A549 (cell line): ENCODE data around the gene TTC12. TPM values are rescaled to one million over a fixed set of nuclear protein-coding genes. Genes with fewer than 3 reads are reported as not detected.

Experiments
- ATAC-seq, 2 experiments: fragments of 200-7000 bp in 1 of 2; fragments of >200 bp in 1 of 2; cut with Nextera tagmentation in 1 of 2; cut with Tn5 transposase in 1 of 2; 3 replicates each; pipeline versions ENCODE4 v1.8.0 to v1.9.1; 2018 to 2020; ENCODE audit warnings: mild to moderate bottlenecking in 1 of 2, moderate library complexity in 1 of 2
- CTCF ChIA-PET: fragments of 300-600 bp; sonication (Branson Sonifier 250); formaldehyde crosslinking; extraction: SDS; loops from one replicate; lab custom pipeline; 2021; ENCODE audit warnings: antibody characterized with exemption, inconsistent platforms; lab: Yijun Ruan, JAX
- POLR2A ChIA-PET: fragments of 350-600 bp; formaldehyde crosslinking; extraction: SDS; loops from one replicate; lab custom pipeline; 2021; ENCODE audit warnings: antibody characterized with exemption, inconsistent platforms; lab: Yijun Ruan, JAX
- DNase-seq, 2 experiments: peaks; one replicate each; pipeline versions ENCODE4 v3.0.0 to v3.0.0-alpha.2; 2011 to 2016; ENCODE audit warnings: low read depth in 1 of 2, low spot score in 1 of 2
- FAIRE-seq: peaks from 2 replicates; lab custom pipeline; 2011; peaks lifted over from hg19 to GRCh38; lab: Jason Lieb, UNC
- H3K27ac ChIP-seq, 2 experiments: fragments of >200 bp; sonication (Bioruptor Twin); formaldehyde crosslinking; 3 replicates each; pipeline ENCODE4 v1.5.1; 2016 to 2017
- H3K4me1 ChIP-seq: fragments of >200 bp; sonication (Bioruptor Twin); formaldehyde crosslinking; 3 replicates; pipeline ENCODE4 v1.6.1; 2016
- H3K4me2 ChIP-seq: fragments of >200 bp; sonication (Bioruptor Twin); formaldehyde crosslinking; 3 replicates; pipeline ENCODE4 v1.6.1; 2016
- H3K4me3 ChIP-seq: fragments of >200 bp; sonication (Bioruptor Twin); formaldehyde crosslinking; 3 replicates; pipeline ENCODE4 v1.5.1; 2016
- H3K9me3 ChIP-seq: fragments of >200 bp; sonication (Bioruptor Twin); formaldehyde crosslinking; 3 replicates; pipeline ENCODE4 v1.6.1; 2016
- BHLHE40 ChIP-seq: IDR thresholded peaks from 2 replicates; pipeline ENCODE4 v1.6.1; 2012; ENCODE audit warnings: low read depth, low read length, inconsistent platforms
- CHD4 ChIP-seq: fragments of 200-600 bp; sonication (generic); IDR thresholded peaks from 2 replicates; pipeline ENCODE4 v1.6.1; 2016; ENCODE audit warnings: antibody characterized with exemption, mild to moderate bottlenecking, borderline replicate concordance
- EHF ChIP-seq: fragments of 250-450 bp; sonication (Bioruptor Pico); IDR thresholded peaks from 2 replicates; pipeline ENCODE4 v1.5.0; 2020; ENCODE audit warnings: mild to moderate bottlenecking
- ELK1 ChIP-seq: fragments of 150-350 bp; IDR thresholded peaks from 2 replicates; pipeline ENCODE4 v1.6.1; 2014; ENCODE audit warnings: low read depth, mild to moderate bottlenecking, low read length
- EP300 ChIP-seq, 2 experiments: fragments of >200 bp; sonication (Bioruptor Twin); formaldehyde crosslinking; IDR thresholded peaks; 2 replicates in 1 of 2; 3 replicates in 1 of 2; pipeline ENCODE4 v1.6.1; 2016 to 2017
- FOSL2 ChIP-seq, 2 experiments: fragments of 450-650 bp in 1 of 2; fragments of >200 bp in 1 of 2; sonication (Bioruptor Twin) in 1 of 2; formaldehyde crosslinking; IDR thresholded peaks; 2 replicates each; pipeline versions ENCODE4 v1.5.0 to v1.6.1; 2016 to 2020; ENCODE audit warnings: mild to moderate bottlenecking in 1 of 2, moderate library complexity in 1 of 2
- FOXS1 ChIP-seq: fragments of 250-450 bp; sonication (Bioruptor Pico); IDR thresholded peaks from 2 replicates; pipeline ENCODE4 v1.5.0; 2020; ENCODE audit warnings: mild to moderate bottlenecking, moderate library complexity
- HDAC2 ChIP-seq: fragments of 200-600 bp; sonication (generic); IDR thresholded peaks from 2 replicates; pipeline ENCODE4 v1.6.1; 2016
- HES2 ChIP-seq: fragments of >200 bp; sonication (Bioruptor Twin); formaldehyde crosslinking; IDR thresholded peaks from 2 replicates; pipeline ENCODE4 v1.6.1; 2016
- HOXB5 ChIP-seq: fragments of 250-450 bp; sonication (Bioruptor Pico); IDR thresholded peaks from 2 replicates; pipeline ENCODE4 v1.5.0; 2020; ENCODE audit warnings: mild to moderate bottlenecking, moderate library complexity
- KDM1A ChIP-seq: fragments of 200-600 bp; sonication (generic); IDR thresholded peaks from 2 replicates; pipeline ENCODE4 v1.6.1; 2016; ENCODE audit warnings: low read depth, mild to moderate bottlenecking
- MAFK ChIP-seq: fragments of 450-650 bp; IDR thresholded peaks from 2 replicates; pipeline ENCODE4 v1.6.1; 2014; ENCODE audit not compliant: partially characterized antibody
- MYC ChIP-seq: IDR thresholded peaks from 2 replicates; pipeline ENCODE4 v1.6.1; 2012; ENCODE audit warnings: mild to moderate bottlenecking, inconsistent platforms, low read length, improper control_type of control experiment, borderline replicate concordance
- PBX3 ChIP-seq: IDR thresholded peaks from 2 replicates; pipeline ENCODE4 v1.6.1; 2012
- POLR2AphosphoS2 ChIP-seq: conservative IDR thresholded peaks from 2 replicates; pipeline ENCODE4 v1.6.1; 2012; ENCODE audit warnings: low read length, improper control_type of control experiment, inconsistent platforms
- RAD21 ChIP-seq, 2 experiments: fragments of >200 bp in 1 of 2; sonication (Bioruptor Twin) in 1 of 2; formaldehyde crosslinking in 1 of 2; IDR thresholded peaks in 1 of 2; conservative IDR thresholded peaks in 1 of 2; 2 replicates in 1 of 2; 3 replicates in 1 of 2; pipeline ENCODE4 v1.6.1; 2012 to 2018; ENCODE audit warnings: inconsistent platforms in 1 of 2
- RCOR1 ChIP-seq: fragments of 150-350 bp; IDR thresholded peaks from 2 replicates; pipeline ENCODE4 v1.6.1; 2014; ENCODE audit warnings: antibody characterized with exemption, low read length, low read depth
- RNF2 ChIP-seq: fragments of 200-600 bp; sonication (generic); IDR thresholded peaks from 2 replicates; pipeline ENCODE4 v1.6.1; 2016; ENCODE audit warnings: low read depth, mild to moderate bottlenecking, antibody characterized with exemption, moderate library complexity, borderline replicate concordance
- TP53 ChIP-seq: fragments of 250-450 bp; sonication (Bioruptor Pico); IDR thresholded peaks from 2 replicates; pipeline ENCODE4 v1.5.0; 2021; ENCODE audit warnings: mild to moderate bottlenecking, moderate library complexity
- ZC3H11A ChIP-seq: fragments of 450-650 bp; IDR thresholded peaks from 2 replicates; pipeline ENCODE4 v1.6.1; 2014; ENCODE audit warnings: antibody characterized with exemption, mild to moderate bottlenecking
- ZNF302 ChIP-seq: fragments of 250-450 bp; sonication (Bioruptor Pico); IDR thresholded peaks from 2 replicates; pipeline ENCODE4 v1.9.0; 2021; ENCODE audit warnings: inconsistent platforms, mild to moderate bottlenecking, moderate library complexity
- ZSCAN20 ChIP-seq: fragments of 250-450 bp; sonication (Bioruptor Pico); IDR thresholded peaks from 2 replicates; pipeline ENCODE4 v1.8.0; 2022; ENCODE audit warnings: mild to moderate bottlenecking, moderate library complexity
- WGBS: methylation state at CpG from one replicate; pipeline ENCODE4 v1.1.6; 2017; ENCODE audit errors: missing lambda C conversion rate; 5-methylcytosine and 5-hydroxymethylcytosine counted together
- polyA plus RNA-seq, 4 experiments: library from polyadenylated mRNA; depleted of rRNA in 3 of 4; stranded (reverse); fragments of >200 nt; fragmentation: RNase III in 1 of 4; extraction: RNeasy Plus Mini Kit Qiagen cat#74134 plus additional on column Dnase treatment in 1 of 4; gene quantifications; 2 replicates in 3 of 4; 3 replicates in 1 of 4; pipeline ENCODE4 v1.2.3, GENCODE V29; 2011 to 2017
- TF ChIP-seq, protein P1 (sequence below): fragments of >200 bp; sonication (Bioruptor Twin); formaldehyde crosslinking; IDR thresholded peaks from 3 replicates; pipeline ENCODE4 v1.6.1; 2016
- TF ChIP-seq, protein P2 (sequence below): IDR thresholded peaks from 2 replicates; pipeline ENCODE4 v1.6.1; 2012

TTC12 gene
- polyA plus RNA-seq, 2 of the 4 experiments (the other 2 are of a cell fraction): 5.9 to 13.5 TPM

DNA sequence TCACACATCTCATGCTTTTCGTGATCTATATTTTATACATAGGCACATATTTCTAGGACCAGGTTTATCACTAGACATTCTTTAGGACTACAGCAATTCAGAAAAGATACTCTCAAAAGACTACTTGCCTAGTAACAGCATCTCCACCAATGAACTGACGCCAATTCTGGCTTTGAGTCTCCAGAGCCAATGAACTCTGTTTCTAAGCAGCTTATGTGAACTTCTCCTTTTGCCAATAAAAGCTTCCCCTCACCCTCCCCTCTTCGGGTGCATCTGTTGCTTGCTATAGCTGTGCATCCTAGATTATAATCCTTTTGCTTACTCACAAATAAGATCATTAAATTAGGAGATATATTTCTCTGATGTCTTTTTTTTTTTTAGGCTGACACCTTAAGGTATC lies 61.8 kb downstream of the TTC12 start:
- FAIRE-seq (no peak), DNase-seq (no peak), ATAC-seq (no peak)
- 51% methylated on average over 3 of the region's 3 CpGs for WGBS
- CTCF ChIA-PET: no interaction called here
- no peak overlapping the region for H3K4me2 ChIP-seq
- no peak for TF ChIP-seq RNF2
- TF ChIP-seq BHLHE40: no peak
- TF ChIP-seq ELK1: no peak
- no peak for TF ChIP-seq MYC
- TF ChIP-seq HES2: no peak
- TF ChIP-seq, all 56 proteins: peak for 0
- POLR2A ChIA-PET: no interaction called here
- Histone ChIP-seq H3K27ac (no peak overlapping the region), H3K4me1 (no peaks in the 10 kb centered on the region), H3K9me3 (no peaks in the 10 kb centered on the region), H3K4me3 (no peak overlapping the region)

DNA sequence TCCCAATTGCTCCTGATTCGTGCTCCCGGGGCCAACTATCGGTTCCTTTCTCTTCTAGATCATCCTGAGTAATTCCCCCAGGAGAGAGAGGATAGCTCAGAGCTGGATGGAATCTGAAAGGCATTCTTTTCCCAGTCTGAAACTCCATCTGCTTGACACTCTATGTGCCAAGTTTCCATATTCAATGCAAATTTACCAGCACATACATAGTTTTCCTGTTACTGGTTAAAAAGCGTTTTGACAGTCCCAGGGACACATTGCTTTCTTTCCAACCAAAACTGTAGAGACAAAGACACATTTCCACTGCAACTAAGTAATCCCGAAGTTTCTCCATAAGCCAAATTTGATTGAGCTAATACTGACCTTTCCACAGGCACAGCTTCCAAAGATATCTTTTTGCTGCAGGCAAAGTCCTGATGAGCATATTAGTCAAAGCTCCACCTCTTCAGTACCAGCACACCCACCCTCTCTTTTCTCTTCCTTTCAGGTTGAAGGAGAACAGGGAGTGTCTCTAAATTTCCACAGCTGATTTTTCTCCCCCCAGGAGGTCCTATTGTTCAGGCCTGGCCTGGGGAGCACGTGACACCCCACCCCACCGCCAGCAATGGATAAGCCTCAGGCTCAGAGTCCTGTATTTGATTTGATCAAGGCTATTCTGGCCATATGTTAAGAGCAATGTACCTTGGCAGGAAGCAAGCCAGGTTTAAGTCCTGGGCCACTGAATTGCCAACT lies 63.5 kb downstream of the TTC12 start:
- Histone ChIP-seq H3K4me2 (no peak overlapping the region), H3K4me3 (no peak overlapping the region), H3K27ac (no peak overlapping the region), H3K4me1 (no peaks in the 10 kb centered on the region), H3K9me3 (no peaks in the 10 kb centered on the region)
- 60% methylated on average over 7 of the region's 7 CpGs for WGBS
- ATAC-seq (no peak), DNase-seq (no peak), FAIRE-seq (no peak)
- ChIA-PET POLR2A (no interaction called here), CTCF (no interaction called here)
- no peak for TF ChIP-seq TP53 (CRISPR knock-in tag)
- TF ChIP-seq EP300 (IDR thresholded peaks at IDR 0.05): no peak
- TF ChIP-seq HDAC2: no peak

DNA sequence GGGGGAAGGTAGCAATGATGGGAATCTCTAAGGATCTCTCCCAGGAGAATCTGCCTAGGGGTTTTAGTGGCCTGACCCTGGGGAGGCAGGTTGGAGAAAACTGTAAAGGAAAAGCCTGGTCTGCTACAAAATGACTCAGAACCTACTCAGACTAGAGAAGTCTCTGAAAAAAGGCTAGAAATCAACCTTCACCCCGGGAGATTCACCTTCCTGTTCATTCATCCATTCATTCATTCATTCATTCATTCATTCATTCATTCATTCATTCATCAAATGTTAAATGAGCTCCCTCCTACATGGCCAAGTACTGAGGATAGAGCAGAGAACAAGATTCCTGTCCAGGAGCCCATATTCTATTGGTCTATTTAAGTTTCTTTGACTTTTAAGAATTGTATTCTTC lies 64.3 kb downstream of the TTC12 start:
- no peaks in the 10 kb centered on the region for H3K4me1 ChIP-seq
- 0% methylated on average over 1 of the region's 1 CpG for WGBS
- H3K4me2 ChIP-seq: no peak overlapping the region
- no peak for FAIRE-seq
- DNase-seq: no peak
- TF ChIP-seq RNF2 (no peak), FOSL2 (IDR thresholded peaks at IDR 0.05) (no peak), FOSL2 (CRISPR knock-in tag; IDR thresholded peaks at IDR 0.05) (no peak), HOXB5 (CRISPR knock-in tag) (no peak), RAD21 (conservative IDR thresholded peaks at IDR 0.05 in 1 of 2, IDR thresholded peaks at IDR 0.05 in 1 of 2) (no peak), HDAC2 (no peak), EHF (CRISPR knock-in tag) (no peak), KDM1A (no peak), POLR2AphosphoS2 (no peak), MAFK (no peak), ELK1 (no peak), FOXS1 (CRISPR knock-in tag) (no peak), ZNF302 (CRISPR knock-in tag) (no peak), ZC3H11A (no peak), TP53 (CRISPR knock-in tag) (no peak), ZSCAN20 (CRISPR knock-in tag) (no peak), RCOR1 (no peak), PBX3 (no peak), CHD4 (no peak)
- TF ChIP-seq, protein P1, sequence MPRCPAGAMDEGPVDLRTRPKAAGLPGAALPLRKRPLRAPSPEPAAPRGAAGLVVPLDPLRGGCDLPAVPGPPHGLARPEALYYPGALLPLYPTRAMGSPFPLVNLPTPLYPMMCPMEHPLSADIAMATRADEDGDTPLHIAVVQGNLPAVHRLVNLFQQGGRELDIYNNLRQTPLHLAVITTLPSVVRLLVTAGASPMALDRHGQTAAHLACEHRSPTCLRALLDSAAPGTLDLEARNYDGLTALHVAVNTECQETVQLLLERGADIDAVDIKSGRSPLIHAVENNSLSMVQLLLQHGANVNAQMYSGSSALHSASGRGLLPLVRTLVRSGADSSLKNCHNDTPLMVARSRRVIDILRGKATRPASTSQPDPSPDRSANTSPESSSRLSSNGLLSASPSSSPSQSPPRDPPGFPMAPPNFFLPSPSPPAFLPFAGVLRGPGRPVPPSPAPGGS: no peak
- TF ChIP-seq, protein P2, sequence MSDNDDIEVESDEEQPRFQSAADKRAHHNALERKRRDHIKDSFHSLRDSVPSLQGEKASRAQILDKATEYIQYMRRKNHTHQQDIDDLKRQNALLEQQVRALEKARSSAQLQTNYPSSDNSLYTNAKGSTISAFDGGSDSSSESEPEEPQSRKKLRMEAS: no peak
- H3K27ac ChIP-seq: no peak overlapping the region
- POLR2A ChIA-PET: no interaction called here
- H3K9me3 ChIP-seq: no peaks in the 10 kb centered on the region
- H3K4me3 ChIP-seq: no peak overlapping the region
- CTCF ChIA-PET: no interaction called here
- ATAC-seq: no peak
